ENCODE data around the gene RFXANK. TPM values are rescaled to one million over a fixed set of nuclear protein-coding genes. Genes with fewer than 3 reads are reported as not detected.

RFXANK gene
- total and polyA plus RNA-seq, 9 of the 15 experiments (the other 6 are each of a cell fraction or from before 2014, with no cell fraction given), result 68.6 to 181 (median 150) TPM

GRCh38 chr19:19192078-19192882 is at the start of gene RFXANK, which contains the start of gene BORCS8 (continued):
- TF ChIP-seq CHD7 (IDR thresholded peaks at IDR 0.05; ENCODE audit: low read depth, low read length) (no peak), ZNF282 (CRISPR knock-in tag; IDR thresholded peaks at IDR 0.05) (no peak), LCOR (CRISPR knock-in tag; IDR thresholded peaks at IDR 0.05) (peak; percentile 66; the same call in 1 of the 2 replicates), ATF4 (CRISPR knock-in tag; IDR thresholded peaks at IDR 0.05) (no peak), CEBPG (CRISPR knock-in tag; IDR thresholded peaks at IDR 0.05) (peak; percentile 35; the same call in 1 of the 2 replicates), CEBPG (tag; conservative IDR thresholded peaks at IDR 0.05 in 1 of 2, IDR thresholded peaks at IDR 0.05 in 1 of 2) (no peak), GATAD2B (IDR thresholded peaks at IDR 0.05; ENCODE audit: borderline replicate concordance) (no peak; the same call in 1 of the 2 replicates)
- TF ChIP-seq, protein P1, sequence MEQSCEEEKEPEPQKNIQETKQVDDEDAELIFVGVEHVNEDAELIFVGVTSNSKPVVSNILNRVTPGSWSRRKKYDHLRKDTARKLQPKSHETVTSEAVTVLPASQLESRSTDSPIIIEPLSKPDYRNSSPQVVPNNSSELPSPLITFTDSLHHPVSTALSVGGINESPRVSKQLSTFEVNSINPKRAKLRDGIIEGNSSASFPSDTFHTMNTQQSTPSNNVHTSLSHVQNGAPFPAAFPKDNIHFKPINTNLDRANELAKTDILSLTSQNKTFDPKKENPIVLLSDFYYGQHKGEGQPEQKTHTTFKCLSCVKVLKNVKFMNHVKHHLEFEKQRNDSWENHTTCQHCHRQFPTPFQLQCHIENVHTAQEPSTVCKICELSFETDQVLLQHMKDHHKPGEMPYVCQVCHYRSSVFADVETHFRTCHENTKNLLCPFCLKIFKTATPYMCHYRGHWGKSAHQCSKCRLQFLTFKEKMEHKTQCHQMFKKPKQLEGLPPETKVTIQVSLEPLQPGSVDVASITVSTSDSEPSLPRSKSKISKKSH (CRISPR knock-in tag; IDR thresholded peaks at IDR 0.05), result no peak

Measured in K562 (cell line).